ENCODE measurements around the gene GNE. TPM values are rescaled to one million over a fixed set of nuclear protein-coding genes. Genes with fewer than 3 reads are reported as not detected.

GNE gene
- total RNA-seq, 1 donor from 2014 or later: 24.1 TPM

- DNase-seq (ENCODE audit: low spot score): no peak
Measured at GRCh38 chr9:36169166-36169565, 89.1 kb downstream of the GNE start, which contains the start of gene CCIN. TSS of gene CCIN (plus strand) at chr9:36169388. CDS start at chr9:36169503, 115 bp downstream.

GRCh38 chr9:36166168-36166927 lies 91.9 kb downstream of the GNE start:
- DNase-seq (ENCODE audit: low spot score): peak; percentile 81

DNA sequence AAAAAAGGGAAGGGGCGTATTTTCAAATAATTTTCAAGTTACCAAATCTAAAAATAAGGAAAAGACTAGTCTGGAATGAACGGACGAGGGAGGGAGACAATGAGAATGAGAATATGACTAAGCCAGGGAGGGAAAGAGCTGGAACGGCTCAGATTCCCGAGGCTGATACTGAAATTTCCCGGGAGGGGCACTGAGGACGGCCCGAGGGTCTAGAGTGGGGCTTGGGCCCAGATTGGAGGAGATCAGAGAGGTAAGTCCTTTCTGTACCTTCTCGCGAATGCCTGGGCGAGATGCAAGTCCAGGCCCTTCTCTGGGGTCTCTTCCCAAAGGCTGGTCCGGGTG lies 92.5 kb downstream of the GNE start:
- no peak for DNase-seq (ENCODE audit: low spot score)

GRCh38 chr9:36164989-36165388 lies 93.3 kb downstream of the GNE start:
- no peak for DNase-seq (ENCODE audit: low spot score)

Other genes with a start within 250 kb of the GNE start
- gene RECK, start 221.5 kb downstream of the GNE start, total RNA-seq (ENCODE audit: insufficient read depth, low replicate concordance): 12.0 TPM
- 75.1 TPM for gene GLIPR2, start 121.7 kb downstream of the GNE start, total RNA-seq (ENCODE audit: insufficient read depth, low replicate concordance)
- gene CCIN, start 89.1 kb downstream of the GNE start, total RNA-seq (ENCODE audit: insufficient read depth, low replicate concordance): 0.96 TPM
- 168 TPM for gene CLTA, start 67.5 kb downstream of the GNE start, total RNA-seq (ENCODE audit: insufficient read depth, low replicate concordance)
- gene RNF38, start 141.8 kb upstream of the GNE start, total RNA-seq (ENCODE audit: insufficient read depth, low replicate concordance): 20.2 TPM